GM18502 (cell line): ENCODE measurements around the gene AMD1.
"Not testable (repeated sequence)": the region's sequence is repeated elsewhere in the genome, so short reads cannot be mapped to it uniquely, and the experiment has no call there.

ENCODE experiments used
- ATAC-seq: cut with Tn5 transposase; IDR thresholded peaks from one replicate; pipeline ENCODE4 v1.9.1; 2021; ENCODE audit warnings: mild to moderate bottlenecking; ENCODE audit not compliant: unreplicated experiment, poor library complexity

The AMD1 gene

DNA sequence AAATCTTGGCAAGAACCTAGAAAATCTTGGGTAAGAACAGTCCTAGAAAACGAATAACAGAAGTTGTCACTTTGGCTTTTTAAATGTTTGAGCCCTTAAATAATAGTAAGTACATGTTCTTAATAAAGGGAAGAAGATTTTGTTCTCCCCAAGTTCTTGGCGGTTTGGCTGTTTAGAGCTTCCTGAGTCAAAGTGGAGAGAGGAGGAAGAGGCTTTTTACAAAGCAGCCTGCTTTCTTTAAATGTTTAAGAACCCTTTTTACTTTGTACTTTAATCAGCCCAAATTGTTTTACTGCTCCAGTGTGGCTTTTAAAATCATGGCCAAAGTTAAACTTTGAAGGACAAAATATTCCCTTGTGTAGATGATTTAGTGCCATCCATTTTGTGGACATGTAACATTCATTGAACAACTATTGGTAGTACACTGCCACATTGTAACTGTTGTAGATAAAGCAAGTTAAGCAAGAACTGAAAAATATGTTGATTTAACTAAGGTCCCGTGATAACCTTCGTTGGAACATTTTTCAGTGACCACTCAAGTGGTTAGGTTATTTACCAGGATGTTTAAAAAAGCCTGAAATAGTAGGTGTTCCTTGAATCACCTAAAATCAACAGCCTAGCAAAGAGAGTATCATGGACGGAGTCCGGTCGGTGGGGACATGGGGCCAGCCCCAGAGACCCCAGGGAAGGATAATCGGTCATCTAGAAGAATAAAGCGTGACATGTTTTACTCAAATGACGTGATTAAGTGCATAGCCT is 2.4 kb downstream of the AMD1 start:
- ATAC-seq = no peak

DNA sequence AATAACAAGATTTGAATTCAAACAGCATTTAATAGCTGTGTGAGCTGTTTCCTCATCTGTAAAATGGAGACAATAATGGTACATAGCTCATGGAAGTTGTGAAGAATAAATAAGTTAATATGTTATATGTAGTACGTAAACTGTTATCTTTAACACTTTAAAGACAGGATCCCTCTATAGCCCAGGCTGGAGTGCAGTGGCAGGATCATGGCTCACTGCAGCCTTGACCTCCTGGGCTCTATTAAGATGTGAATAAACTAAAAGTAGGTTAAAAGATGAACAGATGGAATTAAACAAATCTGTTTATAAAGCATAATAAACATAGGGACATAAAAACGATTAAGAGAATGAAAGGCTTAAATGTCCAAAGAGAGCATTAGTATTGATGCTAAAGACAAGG is 3.0 kb downstream of the AMD1 start:
- no peak for ATAC-seq

DNA sequence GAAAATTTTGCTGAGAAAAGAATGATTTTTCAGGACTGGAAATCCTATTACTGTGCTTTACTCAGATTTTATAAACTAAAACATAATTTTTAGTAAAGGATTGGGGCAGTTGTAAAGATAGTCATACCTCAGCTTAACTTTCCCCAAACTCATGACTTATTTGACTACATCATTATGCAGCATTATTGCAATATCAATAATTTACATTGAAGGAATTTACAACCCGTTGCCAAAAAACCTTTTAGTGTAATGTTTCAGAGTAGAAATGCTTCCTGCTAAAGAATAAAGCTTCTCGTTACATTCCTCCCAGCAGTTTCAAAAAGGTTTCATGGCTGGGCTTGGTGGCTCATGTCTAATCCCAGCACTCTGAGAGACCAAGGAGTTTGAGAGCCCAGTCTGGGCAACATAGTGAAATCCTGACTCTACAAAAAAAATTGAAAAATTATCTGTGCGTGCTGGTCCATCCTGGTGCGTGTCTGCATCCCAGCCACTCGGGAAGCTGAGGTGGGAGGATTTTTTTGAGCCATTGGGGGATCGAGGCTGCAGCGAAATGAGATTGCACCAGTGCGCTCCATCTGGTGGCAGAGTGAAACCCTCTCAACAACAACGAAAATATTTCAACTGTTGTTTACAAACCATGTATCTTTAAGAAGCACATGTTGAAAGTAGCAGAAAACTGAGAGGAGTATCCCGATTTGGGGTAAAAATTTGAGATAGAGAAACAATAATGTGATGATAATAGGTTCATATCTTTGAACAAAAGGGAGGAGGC is 4.4 kb downstream of the AMD1 start:
- no peak for ATAC-seq

DNA sequence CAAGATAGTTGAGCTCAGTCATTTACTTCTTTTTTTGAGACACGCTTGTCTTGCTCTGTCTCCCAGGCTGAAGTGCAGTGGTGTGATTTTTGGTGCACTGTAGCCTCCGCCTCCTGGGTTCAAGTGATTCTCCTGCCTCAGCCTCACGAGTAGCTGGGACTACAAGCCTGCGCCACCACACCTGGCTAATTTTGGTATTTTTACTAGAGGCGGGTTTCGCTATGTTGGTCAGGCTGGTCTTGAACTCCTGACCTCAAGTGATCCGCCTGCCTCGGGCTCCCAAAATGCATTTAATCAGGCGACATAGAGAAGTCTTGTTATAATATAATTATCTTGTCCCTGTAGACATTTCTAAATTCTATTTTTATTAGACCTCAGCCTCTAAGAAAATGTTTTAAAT is 6.1 kb downstream of the AMD1 start:
- ATAC-seq = no peak

DNA sequence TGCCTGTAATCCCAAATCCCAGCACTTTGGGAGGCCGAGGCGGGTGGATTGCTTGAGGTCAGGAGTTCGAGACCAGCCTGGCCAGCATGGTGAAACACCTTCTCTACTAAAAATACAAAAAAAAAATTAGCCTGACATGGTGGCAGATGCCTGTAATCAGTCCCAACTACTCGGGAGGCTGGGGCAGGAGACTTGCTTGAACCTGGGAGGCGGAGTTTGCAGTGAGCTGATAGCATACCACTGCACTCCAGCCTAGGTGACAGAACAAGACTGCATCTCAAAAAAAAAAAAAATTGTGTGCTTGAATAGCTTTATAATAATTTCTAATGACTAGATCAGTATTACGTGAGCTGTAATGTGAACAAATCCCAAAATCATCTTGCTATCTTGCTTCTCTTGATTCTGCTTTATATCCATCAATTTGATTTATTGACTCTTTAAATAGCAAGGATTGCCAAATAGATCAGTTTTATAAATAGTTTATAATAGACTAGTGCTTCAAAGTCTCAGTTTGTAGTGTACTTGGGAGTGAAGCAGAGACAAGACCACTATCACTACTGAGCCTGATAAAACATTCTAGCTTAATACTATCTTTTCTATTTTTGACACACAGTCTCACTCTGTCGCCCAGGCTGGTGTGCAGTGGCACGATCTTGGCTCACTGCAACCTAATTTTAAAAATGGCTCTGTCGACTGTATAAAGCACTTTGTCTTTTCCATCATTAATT is 7.1 kb downstream of the AMD1 start:
- ATAC-seq = no peak

DNA sequence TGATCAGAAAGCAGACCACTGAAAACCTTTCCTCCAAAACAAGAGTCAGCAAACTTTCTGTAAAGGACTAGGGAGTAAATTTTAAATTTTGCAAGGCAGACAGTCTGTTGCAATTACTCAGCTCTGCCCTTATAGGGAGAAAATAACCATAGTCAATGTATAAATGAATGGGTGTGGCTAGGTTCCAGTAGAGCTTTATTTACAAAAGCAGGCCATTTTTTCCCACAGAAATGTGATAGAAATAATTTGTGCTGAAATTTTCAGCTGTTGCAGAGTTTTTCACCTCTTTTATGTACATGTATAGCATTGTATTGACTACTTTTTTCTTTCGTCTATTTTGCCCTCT is 7.7 kb downstream of the AMD1 start:
- no peak for ATAC-seq

DNA sequence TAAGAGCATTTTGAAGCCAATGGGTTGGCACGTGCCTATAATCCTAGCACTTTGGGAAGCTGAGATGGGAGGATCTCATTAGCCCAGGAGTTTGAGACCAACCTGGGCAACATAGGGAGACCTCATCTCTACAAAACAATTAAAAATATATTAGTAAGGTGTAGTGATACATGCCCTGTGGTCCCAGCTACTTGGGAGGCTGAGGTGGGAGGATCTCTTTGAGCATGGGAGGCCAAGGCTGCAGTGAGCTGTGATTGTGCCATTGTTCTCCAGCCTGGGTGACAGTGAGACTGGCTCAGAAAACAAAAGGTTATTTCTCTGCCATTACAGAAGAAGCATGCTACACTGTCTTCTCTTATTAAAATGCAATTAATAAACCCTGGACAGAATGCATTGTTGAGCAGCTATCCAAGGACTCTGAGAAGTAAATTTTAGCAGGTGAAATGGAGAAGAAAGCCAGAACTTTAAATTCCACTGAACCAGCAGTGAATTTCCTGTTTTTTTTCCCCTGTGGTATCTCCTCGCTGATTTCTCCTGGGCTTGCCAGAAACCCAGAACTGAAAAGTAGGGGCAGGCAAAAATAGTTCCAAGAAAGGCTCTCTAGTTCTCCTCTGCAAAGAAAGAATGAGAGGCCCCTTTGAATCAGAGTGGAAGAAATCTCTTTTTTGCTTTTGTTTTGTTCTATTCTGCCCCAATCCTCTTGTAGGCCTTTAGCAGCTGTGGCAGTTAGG is 8.4 kb downstream of the AMD1 start:
- ATAC-seq = no peak

DNA sequence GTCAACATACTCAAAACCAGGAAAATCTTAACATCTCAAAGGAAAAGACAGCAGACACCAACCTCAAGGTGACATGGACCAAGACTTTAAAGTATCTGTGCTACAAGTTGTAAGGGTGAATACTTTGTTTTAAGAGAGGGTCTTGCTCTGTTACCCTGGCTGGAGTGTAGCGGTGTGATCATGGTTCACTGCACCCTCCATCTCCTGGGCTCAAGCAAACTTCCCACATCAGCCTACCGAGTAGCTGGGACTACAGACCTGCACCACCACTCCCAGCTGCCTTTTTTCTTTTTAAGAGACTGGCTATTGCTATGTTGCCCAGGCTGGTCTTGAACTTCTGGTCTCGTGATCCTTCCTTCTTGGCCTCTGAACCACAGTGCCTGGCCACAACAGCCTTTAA is 9.7 kb downstream of the AMD1 start:
- ATAC-seq = no peak

DNA sequence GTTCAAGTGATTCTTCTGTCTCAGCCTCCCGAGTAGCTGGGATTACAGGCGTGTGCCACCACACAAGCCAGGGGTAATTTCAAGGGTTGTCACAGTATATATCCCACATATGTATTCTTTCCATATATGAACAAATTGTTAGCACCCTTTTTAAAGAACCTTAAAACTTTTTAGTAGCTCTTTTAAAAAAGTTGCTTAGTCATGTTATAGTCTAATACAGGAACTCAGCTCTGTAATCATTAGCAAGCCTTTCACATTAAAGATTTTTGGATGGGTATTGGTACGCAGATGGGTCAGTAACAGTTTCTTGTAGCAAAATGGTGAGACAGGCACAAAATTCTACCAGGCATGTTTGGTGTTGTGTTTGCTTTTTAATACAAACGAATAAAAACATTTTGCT is 10.9 kb downstream of the AMD1 start:
- ATAC-seq = no peak

DNA sequence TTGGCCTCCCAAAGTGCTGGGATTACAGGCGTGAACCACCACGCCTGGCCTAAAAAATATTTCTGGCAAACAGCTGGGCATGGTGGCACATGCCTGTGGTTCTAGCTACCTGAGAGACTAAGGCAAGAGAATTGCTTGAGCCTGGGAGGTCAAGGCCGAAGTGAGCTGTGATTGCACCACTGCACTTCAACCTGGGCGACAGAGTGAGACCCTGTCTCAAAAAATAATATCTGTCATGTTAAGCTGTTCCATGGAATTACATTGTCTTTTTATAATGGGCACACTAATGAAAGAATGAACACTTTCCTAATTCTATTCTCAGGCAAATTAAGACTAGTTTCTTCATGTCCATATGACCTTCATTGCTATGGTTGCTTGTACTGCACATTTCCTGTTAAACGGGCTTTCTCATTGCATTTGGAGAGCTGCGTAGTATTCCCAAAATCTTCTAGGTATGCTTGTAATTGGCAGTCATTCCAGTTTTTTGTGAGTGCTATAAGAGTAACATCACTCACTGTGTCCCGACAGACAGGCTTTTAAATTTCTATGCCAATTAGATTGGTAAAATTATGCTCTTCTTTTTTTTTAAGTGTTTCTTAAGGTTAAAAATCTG is 12.1 kb downstream of the AMD1 start:
- no peak for ATAC-seq

DNA sequence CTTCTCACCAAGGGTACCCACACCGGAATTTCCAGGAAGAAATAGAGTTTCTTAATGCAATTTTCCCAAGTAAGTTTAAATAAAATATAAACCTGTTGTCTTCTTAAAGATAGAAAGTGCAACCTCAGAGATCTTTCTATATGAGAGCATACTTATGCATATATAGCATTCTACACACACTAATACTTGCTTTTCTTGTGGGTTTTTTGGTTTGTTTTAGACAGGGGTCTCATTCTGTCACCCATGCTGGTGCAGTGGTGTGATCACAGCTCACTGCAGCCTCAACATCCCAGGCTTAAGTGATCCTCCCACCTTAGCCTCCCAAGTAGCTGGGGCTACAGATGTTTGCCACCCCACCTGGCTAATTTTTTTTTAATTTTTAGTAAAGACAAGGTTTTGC is 15.7 kb downstream of the AMD1 start:
- no peak for ATAC-seq

DNA sequence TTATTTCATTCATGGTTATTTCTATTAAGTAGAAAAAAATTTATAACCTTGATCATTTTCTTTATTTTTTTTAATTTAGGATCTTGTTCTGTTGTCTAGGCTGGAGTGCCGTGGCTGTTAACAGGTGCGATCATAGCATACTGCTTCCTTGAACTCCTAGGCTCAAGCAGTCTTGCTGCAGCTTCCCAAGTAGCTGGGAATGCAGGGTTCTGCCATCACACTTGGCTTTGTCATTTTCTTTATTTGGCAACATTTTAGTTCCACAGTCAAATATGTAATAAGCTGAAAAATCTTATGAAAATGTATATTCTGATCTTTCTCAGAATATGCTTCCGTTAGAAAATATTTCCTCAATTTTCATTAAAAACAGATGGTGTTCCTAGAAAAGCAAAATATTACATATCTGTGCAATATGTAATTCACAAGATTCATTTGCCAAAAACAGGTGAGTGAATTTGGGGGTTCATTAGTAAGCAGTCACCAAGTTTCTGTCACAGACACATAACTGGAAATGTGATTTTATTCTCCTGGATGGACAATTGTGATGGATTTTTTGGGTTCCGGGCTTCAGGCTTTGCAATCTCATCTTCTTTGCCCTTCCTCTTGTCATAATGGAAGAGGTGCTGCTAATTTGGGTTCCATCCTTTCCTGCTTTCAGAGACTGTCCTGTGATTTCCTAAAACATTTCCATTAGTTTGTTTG is 21.5 kb downstream of the AMD1 start:
- no peak for ATAC-seq

DNA sequence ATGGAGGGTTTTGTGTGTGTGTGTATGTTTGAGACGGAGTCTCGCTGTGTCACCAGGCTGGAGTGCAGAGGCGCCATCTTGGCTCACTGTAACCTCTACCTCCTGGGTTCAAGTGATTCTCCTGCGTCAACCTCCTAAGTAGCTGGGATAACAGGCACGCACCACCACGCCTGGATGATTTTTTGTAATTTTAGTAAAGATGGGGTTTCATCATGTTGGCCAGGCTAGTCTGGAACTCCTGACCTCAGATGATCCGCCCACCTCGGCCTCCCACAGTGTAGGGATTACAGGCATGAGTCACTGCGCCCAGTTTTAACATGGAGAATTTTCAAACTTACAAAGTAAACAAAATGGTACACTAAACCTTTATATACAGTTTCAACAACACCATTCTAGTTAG is 22.8 kb downstream of the AMD1 start:
- no peak for ATAC-seq

DNA sequence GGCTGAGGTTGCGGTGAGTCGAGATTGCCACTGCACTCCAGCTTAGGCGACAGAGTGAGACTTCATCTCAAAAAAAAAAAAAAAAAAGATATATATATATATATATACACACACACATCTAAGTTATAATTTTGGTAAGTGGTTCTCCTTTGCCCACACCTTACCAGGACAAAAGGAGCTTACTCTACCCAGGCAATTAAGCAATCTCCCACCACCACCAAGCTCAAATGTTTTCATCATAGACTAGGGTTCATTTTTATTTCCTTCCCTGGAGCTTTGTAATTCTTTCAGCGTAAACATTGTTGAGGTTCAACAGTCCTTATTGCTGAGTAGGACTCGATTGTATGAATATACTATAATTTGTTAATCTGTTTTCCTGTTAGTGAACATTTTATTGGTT is 23.5 kb downstream of the AMD1 start:
- no peak for ATAC-seq

DNA sequence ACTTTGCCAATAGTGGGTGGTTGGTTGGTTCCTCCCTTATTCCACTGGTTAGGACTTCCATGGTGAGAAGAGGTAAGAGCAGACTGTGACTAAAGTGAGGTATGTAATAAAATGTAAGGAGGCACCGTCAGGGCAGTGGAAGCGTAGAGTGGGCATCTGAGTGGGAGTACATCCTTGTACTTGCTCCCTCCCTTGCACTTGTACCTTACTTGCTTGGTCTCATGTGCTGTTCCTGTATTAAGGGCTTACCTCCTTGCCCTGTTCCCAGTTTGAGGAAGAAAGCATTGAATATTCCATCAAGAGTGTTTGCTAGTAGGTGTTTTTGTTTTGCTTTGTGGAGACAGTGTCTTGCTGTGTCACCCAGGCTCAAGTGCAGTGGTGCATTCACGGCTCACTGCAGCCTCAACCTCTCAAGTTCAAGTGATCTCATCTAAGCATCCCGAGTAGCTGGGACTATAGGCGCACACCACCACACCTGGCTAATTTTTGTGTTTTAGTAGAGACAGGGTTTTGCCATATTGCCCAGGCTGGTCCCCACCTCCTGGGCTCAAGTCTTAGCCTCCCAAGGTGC is 25.5 kb downstream of the AMD1 start:
- no peak for ATAC-seq

DNA sequence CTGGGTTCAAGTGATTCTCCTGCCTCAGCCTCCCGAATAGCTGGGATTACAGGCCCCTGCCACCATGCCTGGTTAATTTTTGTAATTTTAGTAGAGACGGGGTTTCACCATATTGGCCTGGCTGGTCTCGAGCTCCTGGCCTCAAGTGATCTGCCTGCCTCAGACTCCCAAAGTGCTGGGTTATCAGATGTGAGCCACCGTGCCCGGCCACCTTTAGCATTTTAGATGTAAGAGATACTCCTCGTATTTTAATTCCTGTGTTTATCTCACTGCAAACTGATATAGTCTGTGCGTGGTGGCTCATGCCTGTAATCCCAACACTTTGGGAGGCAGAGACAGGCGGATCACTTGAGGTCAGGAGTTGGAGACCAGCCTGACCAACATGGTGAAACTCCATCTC is 27.0 kb downstream of the AMD1 start:
- not testable (repeated sequence) for ATAC-seq

DNA sequence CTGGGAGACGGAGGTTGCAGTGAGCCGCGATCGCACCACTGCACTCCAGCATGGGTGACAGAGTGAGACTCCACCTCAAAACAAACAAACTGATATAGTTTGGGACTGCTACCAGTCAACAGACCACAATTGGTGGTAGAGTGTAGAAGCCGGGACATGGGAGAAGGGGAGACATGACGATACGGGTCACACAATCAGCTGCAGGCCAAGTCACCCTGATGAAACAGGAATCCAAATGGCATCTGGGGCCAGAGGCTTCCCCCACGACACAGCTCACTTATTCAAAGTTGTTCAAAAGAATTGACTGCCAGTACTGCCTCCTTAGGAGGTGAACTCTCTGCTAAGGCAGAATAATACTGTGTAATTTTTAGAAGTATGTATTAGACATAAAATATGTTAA is 27.5 kb downstream of the AMD1 start:
- ATAC-seq = no peak

DNA sequence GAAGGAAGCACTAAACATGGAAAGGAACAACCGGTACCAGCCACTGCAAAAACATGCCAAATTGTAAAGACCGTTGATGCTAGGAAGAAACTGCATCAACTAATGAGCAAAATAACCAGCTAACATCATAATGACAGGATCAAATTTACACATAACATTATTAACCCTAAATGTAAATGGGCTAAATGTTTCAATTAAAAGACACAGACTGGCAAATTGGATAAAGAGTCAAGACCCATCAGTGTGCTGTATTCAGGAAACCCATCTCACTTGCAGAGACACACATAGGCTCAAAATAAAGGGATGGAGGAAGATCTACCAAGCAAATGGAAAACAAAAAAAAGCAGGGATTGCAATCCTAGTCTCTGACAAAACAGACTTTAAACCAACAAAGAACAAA is 31.7 kb downstream of the AMD1 start:
- not testable (repeated sequence) for ATAC-seq

DNA sequence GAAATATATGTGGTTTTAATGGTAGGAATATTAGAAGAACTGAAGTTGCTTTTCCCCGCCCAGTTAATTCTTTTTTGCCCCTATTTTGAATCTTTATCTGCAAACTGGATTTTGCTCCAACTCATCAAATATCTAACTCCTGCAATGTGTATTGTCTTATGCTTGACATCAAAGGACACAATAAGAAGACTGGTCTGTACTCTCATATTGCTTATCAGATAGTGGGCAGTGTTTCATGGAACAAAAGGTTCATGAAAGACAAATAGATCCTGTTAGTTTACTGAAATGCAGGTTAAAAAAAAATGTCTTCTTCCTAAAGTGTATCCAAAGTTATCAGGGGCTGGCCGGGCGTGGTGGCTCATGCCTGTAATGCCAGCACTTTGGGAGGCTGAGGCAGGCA is 56.2 kb downstream of the AMD1 start:
- ATAC-seq = no peak
